Medulla oblongata (tissue), 1 donor: ENCODE measurements around the gene RAB5IF.
"Not testable (repeated sequence)": the region's sequence is repeated elsewhere in the genome, so short reads cannot be mapped to it uniquely, and the experiment has no call there.

Experiments used
- DNase-seq: peaks from one replicate; pipeline ENCODE4 v3.0.0-alpha.2; 2015; ENCODE audit errors: extremely low spot score

The RAB5IF gene, protein sequence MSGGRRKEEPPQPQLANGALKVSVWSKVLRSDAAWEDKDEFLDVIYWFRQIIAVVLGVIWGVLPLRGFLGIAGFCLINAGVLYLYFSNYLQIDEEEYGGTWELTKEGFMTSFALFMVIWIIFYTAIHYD

DNA sequence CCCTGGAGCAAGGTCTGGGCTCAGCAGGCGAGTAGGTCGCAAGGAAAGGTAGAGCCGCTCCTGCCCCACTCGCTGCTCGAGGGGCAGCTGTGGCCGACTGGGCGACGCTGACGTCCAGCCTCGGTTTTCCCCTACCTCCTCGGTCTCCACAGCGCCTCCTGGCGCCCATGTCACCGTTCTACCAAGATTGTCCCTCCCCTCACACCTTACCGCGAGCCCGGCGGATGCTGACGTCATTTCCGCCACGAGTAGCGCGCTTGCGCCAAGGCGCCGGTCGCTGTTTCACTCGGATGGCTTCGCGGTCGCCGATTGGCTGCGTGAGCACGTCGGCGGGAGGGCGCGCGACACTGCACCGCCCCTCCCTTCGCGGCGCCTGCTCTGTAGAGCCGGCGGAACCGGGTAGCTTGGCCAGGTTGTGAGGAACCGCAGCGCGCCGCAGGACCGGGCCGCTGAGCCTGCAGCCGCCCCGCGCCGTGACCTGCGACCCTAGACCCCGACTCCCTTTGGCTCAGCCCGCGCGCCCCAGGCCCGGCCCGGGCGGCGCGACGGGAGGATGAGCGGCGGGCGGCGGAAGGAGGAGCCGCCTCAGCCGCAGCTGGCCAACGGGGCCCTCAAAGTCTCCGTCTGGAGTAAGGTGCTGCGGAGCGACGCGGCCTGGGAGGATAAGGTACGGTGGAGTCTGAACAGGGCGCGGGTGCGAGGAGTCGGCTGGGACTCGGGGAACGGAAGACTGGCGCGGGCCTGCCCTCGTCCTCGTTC, at the start of gene RAB5IF:
RAB5IF (plus strand) TSS at position 381 of the 759 bp plus-strand sequence; CDS start at position 554, 173 bp downstream.
- peak; percentile 98 for DNase-seq

DNA sequence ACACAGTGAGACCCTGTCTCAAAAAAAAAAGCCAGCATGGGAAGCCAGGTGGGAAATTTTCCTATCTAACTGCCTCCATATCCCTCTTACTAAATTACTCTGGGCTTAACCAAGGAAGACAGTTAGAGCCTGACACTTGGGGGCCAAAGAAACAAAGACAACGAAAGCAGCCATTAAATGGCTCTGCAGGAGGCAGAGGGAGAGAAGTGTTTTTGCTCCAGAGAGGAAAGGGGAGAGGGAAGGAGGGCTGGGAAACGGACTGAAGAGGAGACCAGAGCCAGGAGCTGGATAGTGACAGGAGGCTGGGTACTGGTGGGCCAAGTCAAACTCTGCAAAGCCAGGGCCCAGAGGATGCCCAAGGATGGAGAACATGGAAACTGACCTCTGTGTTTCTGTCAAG, 42.9 kb upstream of the RAB5IF start:
- DNase-seq, result no peak

DNA sequence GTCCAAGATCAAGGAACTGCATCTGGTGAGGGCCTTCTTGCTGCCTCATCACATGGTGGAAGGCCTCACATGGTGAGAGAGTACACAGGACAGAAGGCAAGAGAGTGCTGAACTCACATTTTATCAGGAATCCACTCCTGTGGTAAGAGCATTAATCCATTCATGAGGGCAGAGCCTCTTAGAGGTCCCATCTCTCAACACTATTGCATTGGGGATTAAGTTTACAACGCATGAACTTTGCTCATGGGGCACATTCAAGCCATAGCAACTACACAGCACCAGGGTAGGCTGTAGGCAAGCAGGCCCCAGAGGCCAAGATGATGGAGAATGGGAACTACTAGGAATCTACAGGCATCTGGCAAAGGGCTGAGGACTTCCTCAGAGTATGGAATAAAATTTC, 42.2 kb upstream of the RAB5IF start:
- no peak for DNase-seq

DNA sequence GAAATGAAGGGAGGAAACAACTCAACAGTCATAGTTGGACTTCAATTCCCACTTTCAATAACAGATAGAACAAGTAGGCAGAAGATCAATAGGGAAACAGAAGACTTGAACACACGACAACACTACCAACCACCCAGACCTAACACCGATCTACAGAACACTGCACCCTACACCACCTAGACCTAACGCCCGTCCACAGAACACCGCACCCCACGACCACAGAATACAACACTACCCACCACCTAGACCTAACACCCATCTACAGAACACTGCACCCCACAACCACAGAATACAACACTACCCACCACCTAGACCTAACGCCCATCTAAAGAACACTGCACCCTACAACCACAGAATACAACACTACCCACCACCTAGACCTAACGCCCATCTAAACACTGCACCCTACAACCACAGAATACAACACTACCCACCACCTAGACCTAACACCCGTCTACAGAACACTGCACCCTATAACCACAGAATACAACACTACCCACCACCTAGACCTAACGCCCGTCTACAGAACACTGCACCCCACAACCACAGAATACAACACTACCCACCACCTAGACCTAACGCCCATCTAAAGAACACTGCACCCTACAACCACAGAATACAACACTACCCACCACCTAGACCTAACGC, 41.4 kb upstream of the RAB5IF start:
- DNase-seq, result not testable (repeated sequence)

DNA sequence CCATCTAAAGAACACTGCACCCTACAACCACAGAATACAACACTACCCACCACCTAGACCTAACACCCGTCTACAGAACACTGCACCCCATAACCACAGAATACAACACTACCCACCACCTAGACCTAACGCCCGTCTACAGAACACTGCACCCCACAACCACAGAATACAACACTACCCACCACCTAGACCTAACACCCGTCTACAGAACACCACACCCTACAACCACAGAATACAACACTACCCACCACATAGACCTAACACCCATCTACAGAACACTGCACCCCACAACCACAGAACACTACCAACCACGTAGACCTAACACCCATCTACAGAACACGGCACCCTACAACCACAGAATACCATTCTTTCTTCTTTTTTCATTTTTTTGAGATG, 40.9 kb upstream of the RAB5IF start:
- not testable (repeated sequence) for DNase-seq

DNA sequence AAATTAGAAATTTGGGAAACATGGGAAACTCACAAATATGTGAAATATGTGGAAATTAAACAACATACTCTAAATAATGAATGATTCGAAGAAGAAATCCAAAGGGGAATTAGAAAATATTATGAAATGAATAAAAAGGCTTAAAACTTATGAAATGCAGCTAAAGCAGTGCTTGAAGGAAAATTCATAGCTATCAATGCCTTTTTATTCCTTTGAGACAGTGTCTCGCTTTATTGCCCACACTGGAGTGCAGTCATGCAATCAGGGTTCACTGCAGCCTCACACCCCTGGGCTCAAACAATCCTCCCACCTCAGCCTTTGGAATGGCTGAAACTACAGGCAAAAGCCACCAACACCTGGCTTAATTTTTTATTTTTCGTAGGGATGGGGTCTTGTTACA, 40.1 kb upstream of the RAB5IF start:
- DNase-seq, result no peak

DNA sequence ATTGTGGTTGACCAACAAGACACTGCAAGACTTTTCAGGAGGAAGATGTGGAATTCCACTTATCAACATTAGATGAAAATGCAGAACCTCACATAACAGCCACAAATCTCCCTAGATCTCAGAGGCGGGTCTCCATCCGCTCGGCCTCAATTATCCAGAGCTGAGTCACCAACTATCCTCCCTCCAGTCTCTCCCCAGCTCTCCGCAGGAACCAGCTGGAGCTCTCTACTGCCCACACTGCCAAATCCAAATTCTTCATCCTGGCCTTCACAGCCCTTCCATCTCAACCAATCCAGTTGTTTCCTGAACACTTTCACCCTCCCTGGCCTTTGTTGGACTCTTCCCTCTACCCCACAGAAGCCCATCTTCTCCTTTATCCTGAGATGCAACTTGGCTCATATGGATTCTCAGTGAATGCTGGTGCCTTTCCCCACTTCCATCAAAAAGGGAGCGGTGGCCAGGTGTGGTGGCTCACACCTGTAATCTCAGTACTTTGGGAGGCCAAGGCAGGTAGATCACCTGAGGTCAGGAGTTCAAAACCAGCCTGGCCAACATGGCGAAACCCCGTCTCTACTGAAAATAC, 35.6 kb upstream of the RAB5IF start:
- no peak for DNase-seq

DNA sequence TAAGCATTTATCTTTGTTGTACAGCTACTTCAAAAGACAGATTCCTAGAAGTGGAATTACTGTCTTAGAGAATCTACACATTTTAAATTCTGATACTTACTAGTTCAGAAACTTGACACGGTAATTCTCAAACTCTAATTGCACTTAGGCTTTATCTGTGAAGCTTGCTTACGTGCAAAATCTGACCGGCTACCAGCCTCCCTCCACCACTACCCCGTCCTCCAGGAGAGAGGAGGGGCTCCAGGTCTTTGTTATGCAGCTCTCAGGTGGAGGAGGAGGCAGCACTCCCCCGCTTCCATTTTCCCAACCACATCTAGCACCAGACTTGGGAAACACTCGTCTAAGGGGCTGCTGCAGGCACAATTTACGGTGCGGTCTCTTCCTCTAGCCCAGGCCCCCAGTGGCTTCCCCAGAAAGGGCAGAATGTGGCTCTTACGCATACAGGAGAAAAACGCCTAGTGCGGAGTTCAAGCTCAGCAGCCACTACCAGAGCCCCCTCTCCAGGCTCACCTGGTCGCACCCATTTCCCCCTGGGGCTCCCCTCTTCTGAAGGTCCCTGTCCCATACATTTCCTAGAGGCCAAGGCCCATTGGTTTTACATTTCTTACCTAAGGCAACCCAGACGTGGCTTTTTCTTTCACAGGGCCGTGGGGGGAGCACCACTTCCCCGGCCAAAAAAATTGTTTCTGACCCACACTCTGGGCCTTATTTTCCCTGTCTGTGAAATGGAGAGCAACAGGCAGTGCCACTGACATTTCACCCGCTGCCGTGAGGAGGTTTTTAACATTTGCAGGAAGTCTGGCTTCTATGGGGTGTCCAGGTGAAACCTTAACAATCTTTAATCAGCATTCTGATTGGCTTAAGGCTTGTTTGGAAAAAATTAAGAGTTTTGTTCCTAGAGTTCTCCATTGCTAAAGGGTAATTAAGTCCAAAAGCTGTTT, 33.7 kb upstream of the RAB5IF start:
- no peak for DNase-seq

DNA sequence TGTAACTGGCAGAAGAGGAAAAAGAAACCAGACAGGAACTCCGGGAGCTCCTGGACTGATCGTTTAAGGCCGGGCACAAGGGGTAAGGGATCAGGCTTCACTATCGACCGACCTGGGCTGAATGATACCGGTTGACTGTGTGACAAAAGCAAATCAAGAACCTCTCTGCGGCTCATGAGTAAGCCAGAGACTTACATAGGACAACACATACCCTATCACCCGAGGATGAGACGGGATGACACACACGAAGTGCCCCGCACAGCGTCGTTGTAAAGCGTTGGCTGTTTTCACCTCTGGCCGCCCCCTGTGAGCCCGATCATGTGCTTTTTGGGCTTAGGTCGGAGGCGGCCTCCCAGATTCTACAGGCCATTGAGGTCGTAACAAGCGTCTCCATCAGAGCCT, 32.9 kb upstream of the RAB5IF start:
- DNase-seq, result peak; percentile 17

DNA sequence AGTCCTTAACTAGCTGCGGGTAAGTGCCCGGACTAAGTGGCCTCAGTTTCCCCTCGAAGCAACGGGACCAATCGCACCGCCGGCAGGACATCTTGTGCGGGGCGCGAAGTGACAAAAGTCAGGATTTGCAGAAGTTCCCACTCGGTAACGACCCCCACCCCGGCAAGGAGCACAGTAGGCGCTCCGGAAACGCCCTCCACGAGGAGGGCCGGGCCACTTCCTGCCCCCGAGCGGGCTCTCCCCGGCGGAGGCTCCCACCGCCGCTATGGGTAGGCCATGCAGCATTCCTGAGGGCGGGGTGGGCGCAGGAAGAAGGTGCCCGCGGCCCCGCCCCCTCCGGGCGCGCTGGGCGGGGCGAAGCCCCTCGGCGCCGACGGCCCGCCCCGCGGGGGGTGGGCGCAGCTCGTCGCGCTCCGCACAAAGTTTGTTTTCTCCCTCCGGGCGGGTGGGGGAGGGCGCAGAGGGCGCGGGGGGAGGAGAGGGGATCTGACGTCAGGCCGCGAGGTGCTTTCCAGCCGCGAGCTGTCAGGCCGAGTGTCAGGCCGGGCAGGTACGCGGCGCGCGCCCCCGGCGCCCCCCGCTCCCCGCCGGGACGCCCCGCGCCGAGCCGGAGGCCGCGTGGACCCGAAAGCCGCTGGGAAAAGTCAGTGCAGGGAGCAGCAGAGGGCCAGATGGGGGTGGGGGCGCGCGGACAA, 32.3 kb upstream of the RAB5IF start, which contains the start of gene TGIF2:
TGIF2 (plus strand) TSS at position 495 of the 695 bp plus-strand sequence. CDS start 5,178 bp downstream, outside the sequence.
- DNase-seq, result peak; percentile 66

DNA sequence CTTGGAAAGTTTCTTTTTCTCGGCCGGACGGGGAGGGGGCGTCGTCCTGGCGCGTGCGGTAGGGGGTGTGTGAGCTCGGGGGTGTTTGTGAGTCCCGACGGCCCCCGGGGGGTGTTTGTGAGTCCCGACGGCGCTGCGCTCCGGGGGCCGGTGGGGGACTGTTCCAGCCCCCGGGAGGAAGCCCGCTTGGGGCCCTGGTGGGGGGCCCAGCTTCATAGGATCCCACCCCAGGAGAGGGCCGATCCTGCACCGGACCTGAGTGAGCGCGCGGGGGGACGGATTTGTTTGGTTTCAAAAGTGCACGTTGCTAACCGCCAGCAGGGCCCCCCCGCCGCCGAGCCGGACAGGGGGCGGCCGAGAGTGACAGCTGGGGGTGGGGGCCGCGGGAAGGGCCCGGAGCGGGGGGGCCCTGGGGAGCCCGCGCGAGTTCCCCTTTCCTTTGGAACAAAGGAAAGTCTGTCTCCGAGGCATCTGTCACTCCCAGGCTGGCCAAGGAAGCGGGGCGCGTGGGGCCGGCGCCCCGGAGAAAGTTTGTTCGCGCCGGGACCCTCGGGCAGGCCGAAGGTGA, 31.7 kb upstream of the RAB5IF start:
- DNase-seq, result peak; percentile 55

DNA sequence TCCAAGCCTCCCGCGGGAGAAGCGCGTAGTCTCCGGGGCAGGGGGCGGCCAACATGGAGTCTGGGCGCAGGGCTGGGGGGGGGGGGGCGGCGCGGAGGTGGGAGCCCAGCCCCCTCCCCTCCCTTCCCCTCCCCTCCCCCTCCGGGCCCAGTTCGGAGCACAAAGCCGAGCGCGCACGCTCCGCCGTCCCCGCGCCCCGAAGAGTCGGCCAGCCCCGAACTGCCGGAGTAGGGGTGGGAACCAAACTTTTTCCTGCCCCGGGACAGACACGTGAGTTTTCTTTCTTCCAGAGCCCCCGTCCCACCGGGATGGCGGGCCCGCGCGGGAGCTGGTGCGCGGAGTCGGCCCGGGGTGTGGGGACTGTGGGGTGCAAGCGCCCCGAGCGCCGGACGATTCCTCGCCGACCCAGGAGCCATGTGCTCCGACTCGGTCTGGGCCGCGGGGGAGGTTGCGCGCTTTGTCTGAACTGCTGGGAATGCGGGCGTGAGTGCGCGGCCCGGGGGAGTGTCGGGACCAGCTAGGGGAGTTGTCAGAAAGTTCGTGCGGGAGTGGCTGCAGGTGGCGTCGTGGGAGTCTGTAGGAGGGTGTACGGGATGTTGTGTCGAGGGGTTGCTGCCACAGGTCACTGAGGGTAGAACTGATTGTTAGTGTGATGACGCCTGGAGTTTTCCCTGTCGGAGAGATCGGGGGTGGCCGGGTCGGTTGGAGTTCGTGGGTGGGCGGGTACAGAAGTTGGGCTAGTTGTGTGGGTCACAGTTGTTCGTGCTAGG, 31.0 kb upstream of the RAB5IF start:
- DNase-seq, result peak; percentile 11

DNA sequence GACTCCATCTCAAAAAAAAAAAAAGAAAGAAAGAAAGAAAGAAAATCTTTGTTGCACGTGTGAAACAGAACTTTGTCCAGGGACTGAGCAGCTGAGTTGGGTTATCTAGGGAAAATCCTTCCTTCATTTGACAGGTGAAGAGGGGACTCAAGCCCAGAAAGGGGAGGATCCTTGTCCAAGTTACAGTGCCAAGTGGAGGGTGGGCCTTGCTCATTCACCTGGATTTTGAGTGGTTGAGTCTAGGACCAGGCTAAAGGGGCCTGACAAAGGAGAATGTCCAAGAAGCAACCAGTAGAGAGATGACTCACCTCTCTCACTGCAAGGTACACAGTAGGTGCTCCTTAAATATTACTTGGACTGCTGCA, 29.5 kb upstream of the RAB5IF start:
- DNase-seq, result no peak

DNA sequence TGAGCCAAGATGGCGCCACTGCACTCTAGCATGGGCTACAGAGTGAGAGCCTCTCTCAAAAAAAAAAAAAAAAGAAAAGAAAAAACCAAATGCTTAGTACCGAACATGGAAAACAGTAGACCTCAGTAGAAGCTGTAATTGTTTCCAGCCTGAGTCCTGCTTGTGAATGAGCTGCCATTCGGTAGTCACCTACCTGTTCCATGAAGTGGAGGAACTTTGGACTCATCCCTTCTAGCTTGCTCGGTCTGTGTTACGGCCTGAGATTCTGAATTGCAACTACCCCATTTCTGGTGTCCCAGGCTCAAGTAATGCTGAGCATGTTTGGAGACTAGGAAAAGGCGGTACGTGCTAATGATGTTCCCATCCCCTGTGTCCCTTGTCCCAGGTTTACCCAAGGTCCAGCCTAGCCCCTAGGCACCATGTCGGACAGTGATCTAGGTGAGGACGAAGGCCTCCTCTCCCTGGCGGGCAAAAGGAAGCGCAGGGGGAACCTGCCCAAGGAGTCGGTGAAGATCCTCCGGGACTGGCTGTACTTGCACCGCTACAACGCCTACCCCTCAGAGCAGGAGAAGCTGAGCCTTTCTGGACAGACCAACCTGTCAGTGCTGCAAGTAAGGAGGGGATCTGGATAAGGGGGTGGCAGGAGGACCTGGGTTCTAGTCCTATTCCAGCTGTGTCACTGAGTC, 27.1 kb upstream of the RAB5IF start:
- no peak for DNase-seq

DNA sequence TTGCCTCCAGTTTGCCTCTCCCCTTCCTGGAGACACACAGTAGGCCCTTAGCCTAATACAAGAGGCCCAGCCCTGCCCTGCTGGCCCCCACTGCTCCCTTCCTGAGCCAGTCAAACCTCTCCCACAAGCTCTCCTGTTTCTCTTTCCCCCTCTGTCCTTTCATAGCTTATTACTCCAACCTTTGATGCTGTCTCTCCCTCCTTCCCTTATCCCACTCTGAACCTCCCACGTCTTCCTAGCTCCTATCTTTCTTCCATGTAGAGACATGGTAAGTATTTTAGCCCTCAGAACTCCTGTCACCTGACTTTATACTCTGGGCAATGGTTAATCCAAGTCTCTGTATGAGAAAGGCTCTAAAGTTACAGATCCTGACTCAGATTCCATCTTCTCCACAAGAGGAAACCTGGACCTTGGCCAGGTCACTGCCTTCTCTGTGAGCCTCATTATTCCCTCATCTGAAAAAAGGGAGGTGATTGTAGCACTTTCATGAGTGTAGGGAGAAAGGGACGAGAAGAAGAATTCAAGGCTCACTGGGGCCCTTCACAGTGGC, 25.5 kb upstream of the RAB5IF start:
- DNase-seq, result no peak

DNA sequence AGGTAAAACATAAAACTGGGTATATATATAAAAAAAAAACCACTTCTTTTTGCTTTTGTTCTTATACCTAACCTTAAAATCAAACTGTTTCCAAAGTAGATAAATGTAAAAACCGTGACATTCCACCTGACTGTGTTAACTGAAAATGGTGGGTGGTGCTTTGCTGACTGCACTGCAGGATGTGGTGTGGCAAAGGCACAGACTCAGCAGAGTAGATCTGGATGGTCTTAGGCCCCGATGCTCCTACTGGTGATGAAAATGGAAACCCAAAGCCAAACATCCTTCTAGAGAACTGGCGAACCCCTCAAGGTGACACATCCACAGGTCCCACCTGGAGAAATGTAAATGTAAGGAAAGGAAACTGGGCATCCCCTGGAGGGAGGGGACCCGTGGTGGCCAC, 23.3 kb upstream of the RAB5IF start:
- DNase-seq, result no peak

DNA sequence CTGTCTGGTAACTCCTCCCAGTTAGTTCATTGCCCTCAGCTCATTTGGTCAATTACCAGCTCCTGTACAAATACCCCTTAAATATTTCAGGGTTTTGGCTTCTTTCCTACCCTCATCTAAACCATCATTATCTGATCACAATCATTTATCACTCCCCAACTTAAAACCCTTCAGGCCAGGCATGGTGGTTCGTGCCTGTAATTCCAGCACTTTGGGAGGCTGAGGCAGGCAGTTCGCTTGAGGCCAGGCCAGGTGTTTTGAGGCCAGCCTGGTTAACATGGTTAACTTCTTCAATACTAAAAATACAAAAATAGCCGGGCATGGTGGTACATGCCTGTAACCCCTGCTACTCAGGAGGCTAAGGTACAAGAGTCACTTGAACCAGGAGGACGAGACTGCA, 22.8 kb upstream of the RAB5IF start:
- no peak for DNase-seq

DNA sequence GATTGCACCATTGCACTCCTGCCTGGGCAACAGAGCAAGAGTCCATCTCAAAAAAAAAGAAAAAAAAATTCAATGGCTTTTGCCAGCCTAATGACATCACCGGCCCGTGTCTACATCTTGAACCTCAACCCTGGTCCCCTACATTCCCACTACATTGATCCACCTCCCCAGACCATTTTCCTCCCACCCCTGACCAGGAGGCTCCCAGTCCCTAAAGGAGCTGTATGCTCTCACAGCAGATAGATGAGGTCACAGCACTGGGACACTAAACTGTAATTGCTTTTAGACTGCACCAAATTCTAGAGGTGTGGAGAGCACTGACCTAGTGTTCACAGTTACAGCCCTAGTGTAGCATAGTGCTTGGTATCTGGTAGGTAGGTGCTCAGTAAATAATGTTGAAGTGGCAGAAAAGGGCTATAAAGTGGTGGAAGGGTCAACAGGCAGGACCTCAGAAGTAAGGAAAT, 21.5 kb upstream of the RAB5IF start:
- no peak for DNase-seq
